ENCODE data around the gene PHACTR1.

DNA sequence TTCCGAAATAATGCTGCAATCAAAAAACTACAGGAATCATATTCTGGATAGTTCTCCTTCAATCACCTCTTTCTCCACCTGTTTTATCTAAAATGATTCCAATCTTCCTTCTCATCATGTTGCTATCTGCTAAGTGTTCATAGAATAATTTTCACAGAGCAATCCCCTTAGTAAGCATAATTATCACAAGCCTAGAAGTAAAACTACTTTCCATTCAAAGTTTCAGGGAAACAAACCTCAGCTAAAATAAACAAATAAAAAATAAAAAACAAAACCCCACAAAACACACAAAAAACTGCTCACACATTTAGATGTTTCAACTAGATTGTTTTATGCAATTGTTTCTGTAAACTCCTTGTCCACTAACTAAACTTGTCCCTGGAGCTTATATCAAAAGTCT, 291.2 kb downstream of the PHACTR1 start:
- TF ChIP-seq, protein P1, sequence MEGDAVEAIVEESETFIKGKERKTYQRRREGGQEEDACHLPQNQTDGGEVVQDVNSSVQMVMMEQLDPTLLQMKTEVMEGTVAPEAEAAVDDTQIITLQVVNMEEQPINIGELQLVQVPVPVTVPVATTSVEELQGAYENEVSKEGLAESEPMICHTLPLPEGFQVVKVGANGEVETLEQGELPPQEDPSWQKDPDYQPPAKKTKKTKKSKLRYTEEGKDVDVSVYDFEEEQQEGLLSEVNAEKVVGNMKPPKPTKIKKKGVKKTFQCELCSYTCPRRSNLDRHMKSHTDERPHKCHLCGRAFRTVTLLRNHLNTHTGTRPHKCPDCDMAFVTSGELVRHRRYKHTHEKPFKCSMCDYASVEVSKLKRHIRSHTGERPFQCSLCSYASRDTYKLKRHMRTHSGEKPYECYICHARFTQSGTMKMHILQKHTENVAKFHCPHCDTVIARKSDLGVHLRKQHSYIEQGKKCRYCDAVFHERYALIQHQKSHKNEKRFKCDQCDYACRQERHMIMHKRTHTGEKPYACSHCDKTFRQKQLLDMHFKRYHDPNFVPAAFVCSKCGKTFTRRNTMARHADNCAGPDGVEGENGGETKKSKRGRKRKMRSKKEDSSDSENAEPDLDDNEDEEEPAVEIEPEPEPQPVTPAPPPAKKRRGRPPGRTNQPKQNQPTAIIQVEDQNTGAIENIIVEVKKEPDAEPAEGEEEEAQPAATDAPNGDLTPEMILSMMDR (IDR thresholded peaks at IDR 0.05) = no peak
- TF ChIP-seq POLR2A (IDR thresholded peaks at IDR 0.05) = no peak

All from lower leg skin (tissue), 3 donors.